Activated CD4-positive, alpha-beta T cell treated with anti-CD3 and anti-CD28 coated beads, Interleukin-2, amount 50 U/mL, for 1 hour (primary cell): Measurements from ENCODE around the gene NELL1.

Source experiments
- DNase-seq: peaks from one replicate; pipeline ENCODE4 v3.0.0-alpha.2; 2020

Gene NELL1

GRCh38 chr11:21612326-21612725 is 942.9 kb downstream of the NELL1 start:
- DNase-seq: no peak

DNA sequence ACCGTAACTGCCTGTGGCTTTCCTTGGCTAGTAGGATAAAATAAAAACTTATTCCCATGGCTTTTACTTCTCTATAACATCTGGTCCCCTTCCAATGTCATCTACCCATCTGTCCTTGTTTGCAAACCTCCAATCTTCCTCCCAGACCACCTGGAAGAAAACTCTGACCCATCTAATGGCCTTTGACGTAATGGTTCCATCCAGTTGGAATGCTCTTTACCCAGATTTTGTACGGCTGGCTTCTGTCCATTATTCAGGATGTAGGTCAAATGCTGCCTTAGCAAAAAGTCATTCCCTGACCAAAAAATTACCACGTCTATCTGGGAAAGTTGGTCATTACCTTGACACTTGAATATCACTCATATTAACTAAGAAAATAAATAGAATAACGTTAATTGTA is 945.6 kb downstream of the NELL1 start:
- no peak for DNase-seq

DNA sequence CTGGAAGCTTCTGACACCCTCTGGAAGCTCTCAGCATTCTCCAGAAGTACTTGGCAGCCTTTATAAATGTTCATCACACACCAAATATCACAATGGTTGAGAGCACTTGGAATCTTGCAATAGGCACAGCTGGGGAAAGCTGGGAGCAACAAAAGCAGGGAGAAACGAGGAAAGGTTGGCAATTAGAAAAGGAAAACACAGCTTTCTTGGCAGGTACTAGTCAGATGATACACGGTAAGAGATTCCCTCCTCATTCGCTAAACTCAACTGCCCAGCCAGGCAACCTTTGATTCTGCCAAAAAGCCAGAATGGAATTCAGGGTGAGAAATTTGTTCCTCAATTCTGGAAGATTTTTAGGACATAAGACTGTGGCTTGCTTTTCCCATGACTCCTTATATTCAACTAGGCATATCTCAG is 946.6 kb downstream of the NELL1 start:
- DNase-seq: no peak

DNA sequence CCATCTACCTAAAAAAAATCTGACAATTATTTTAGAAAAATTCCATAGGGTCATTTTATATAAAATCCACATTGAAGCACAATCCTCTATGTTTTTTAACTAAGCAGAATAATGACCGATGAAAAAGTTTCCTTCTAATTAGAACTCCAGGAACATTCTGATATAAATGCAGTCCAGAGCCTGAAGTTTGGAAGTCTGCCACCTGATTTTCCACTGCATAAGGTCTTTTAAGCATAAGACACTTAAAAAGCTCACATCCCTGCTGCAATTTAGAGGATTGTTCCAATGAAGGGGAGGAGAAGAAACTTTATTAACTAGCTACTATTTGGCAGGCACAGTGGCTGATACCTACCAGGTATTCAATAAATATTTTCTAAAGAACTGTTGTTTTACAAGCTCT is 953.2 kb downstream of the NELL1 start:
- no peak for DNase-seq

GRCh38 chr11:21622995-21623394 is 953.6 kb downstream of the NELL1 start:
- no peak for DNase-seq
